Mesendoderm (in vitro differentiated cells): Measurements from ENCODE around the gene RARRES1.

Experiments used
- DNase-seq: peaks from one replicate; pipeline ENCODE4 v3.0.0; 2013
- H2AK5ac ChIP-seq: 2 replicates; pipeline ENCODE4 v1.6.1; 2013; ENCODE audit warnings: low read length, inconsistent platforms
- H2BK120ac ChIP-seq: 2 replicates; pipeline ENCODE4 v1.6.1; 2013; ENCODE audit warnings: low read depth, mild to moderate bottlenecking, low read length, moderate library complexity, mixed read lengths
- H2BK15ac ChIP-seq: replicated peaks from 2 replicates; pipeline ENCODE4 v1.6.1; 2013; ENCODE audit warnings: low read depth, mild to moderate bottlenecking, moderate library complexity
- H2BK5ac ChIP-seq: 2 replicates; pipeline ENCODE4 v1.6.1; 2013; ENCODE audit warnings: low read length, inconsistent platforms
- H3K18ac ChIP-seq: 2 replicates; pipeline ENCODE4 v1.6.1; 2013; ENCODE audit warnings: mild to moderate bottlenecking, low read length, mixed read lengths
- H3K23ac ChIP-seq: one replicate; pipeline ENCODE4 v1.6.1; 2013; ENCODE audit warnings: low read length
- H3K27ac ChIP-seq: 2 replicates; pipeline ENCODE4 v1.5.1; 2013; ENCODE audit warnings: low read depth, mild to moderate bottlenecking, inconsistent platforms, low read length, moderate library complexity
- H3K27me3 ChIP-seq: 2 replicates; pipeline ENCODE4 v1.6.1; 2013; ENCODE audit warnings: low read length, control low read depth, mild to moderate bottlenecking, inconsistent platforms; ENCODE audit not compliant: insufficient read depth, poor library complexity
- H3K36me3 ChIP-seq: 2 replicates; pipeline ENCODE4 v1.6.1; 2013; ENCODE audit warnings: low read length, inconsistent platforms; ENCODE audit not compliant: control insufficient read depth, insufficient read depth
- H3K4ac ChIP-seq: one replicate; pipeline ENCODE4 v1.6.1; 2013; ENCODE audit warnings: low read depth, mild to moderate bottlenecking, low read length, moderate library complexity
- H3K4me1 ChIP-seq: 2 replicates; pipeline ENCODE4 v1.6.1; 2013; ENCODE audit warnings: low read depth, low read length, inconsistent platforms; ENCODE audit not compliant: control insufficient read depth
- H3K4me2 ChIP-seq: 2 replicates; pipeline ENCODE4 v1.6.1; 2013; ENCODE audit warnings: low read length
- H3K4me3 ChIP-seq: 2 replicates; pipeline ENCODE4 v1.5.1; 2013; ENCODE audit warnings: mild to moderate bottlenecking, low read length
- H3K56ac ChIP-seq: one replicate; pipeline ENCODE4 v1.6.1; 2013; ENCODE audit warnings: low read length
- H3K79me1 ChIP-seq: 2 replicates; pipeline ENCODE4 v1.6.1; 2013; ENCODE audit warnings: low read length, inconsistent platforms
- H3K79me2 ChIP-seq: 2 replicates; pipeline ENCODE4 v1.6.1; 2013; ENCODE audit warnings: mild to moderate bottlenecking, low read length; ENCODE audit not compliant: control insufficient read depth, insufficient read depth
- H3K9ac ChIP-seq: 2 replicates; pipeline ENCODE4 v1.6.1; 2013; ENCODE audit warnings: low read length, inconsistent platforms
- H4K5ac ChIP-seq: one replicate; pipeline ENCODE4 v1.6.1; 2013; ENCODE audit warnings: low read length
- H4K8ac ChIP-seq: one replicate; pipeline ENCODE4 v1.6.1; 2013; ENCODE audit warnings: low read depth, mild to moderate bottlenecking, control low read depth, low read length, moderate library complexity
- WGBS: extraction: QIAGEN DNeasy Blood & Tissue Kit; methylation state at CpG from one replicate; pipeline ENCODE4 v1.1.7; 2013; ENCODE audit warnings: low lambda C conversion rate, missing lambda C conversion rate; ENCODE audit not compliant: insufficient coverage; ENCODE audit errors: extremely low coverage; 5-methylcytosine and 5-hydroxymethylcytosine counted together

Gene RARRES1

GRCh38 chr3:158663246-158663645 is 69.0 kb downstream of the RARRES1 start:
- Histone ChIP-seq H4K8ac (no peak overlapping the region), H2AK5ac (no peak overlapping the region), H2BK15ac (no peak overlapping the region), H3K79me2 (no peaks in the 10 kb centered on the region), H3K27me3 (no peaks in the 10 kb centered on the region), H2BK120ac (no peak overlapping the region), H2BK5ac (no peak overlapping the region), H3K4ac (no peak overlapping the region), H3K56ac (no peak overlapping the region), H3K23ac (no peak overlapping the region), H3K79me1 (no peaks in the 10 kb centered on the region), H3K27ac (no peak overlapping the region), H3K9ac (no peak overlapping the region), H3K4me2 (no peak overlapping the region), H3K4me3 (no peak overlapping the region), H3K18ac (no peak overlapping the region), H4K5ac (no peak overlapping the region), H3K36me3 (no peaks in the 10 kb centered on the region), H3K4me1 (no peaks in the 10 kb centered on the region)
- DNase-seq, result no peak
- no CpG with 5 or more reads among the region's 1 CpG for WGBS

- Histone ChIP-seq H3K4me2 (no peak overlapping the region), H3K27ac (no peak overlapping the region), H3K36me3 (no peaks in the 10 kb centered on the region), H3K56ac (no peak overlapping the region), H3K9ac (no peak overlapping the region), H3K4ac (no peak overlapping the region), H4K5ac (no peak overlapping the region), H3K4me3 (no peak overlapping the region), H4K8ac (no peak overlapping the region), H3K27me3 (no peaks in the 10 kb centered on the region), H3K18ac (no peak overlapping the region), H3K4me1 (no peaks in the 10 kb centered on the region), H3K79me2 (no peaks in the 10 kb centered on the region), H3K79me1 (no peaks in the 10 kb centered on the region), H2AK5ac (no peak overlapping the region), H3K23ac (no peak overlapping the region), H2BK120ac (no peak overlapping the region), H2BK5ac (no peak overlapping the region), H2BK15ac (no peak overlapping the region)
- no CpG with 5 or more reads among the region's 4 CpGs for WGBS
- no peak for DNase-seq
Measured at GRCh38 chr3:158660711-158661110, 71.5 kb downstream of the RARRES1 start.

GRCh38 chr3:158659454-158660237 is 72.6 kb downstream of the RARRES1 start:
- Histone ChIP-seq H3K27ac (no peak overlapping the region), H3K79me1 (no peaks in the 10 kb centered on the region), H3K9ac (no peak overlapping the region), H3K36me3 (no peaks in the 10 kb centered on the region), H3K79me2 (no peaks in the 10 kb centered on the region), H3K56ac (no peak overlapping the region), H4K8ac (no peak overlapping the region), H2BK120ac (no peak overlapping the region), H4K5ac (no peak overlapping the region), H3K4ac (no peak overlapping the region), H2BK5ac (no peak overlapping the region), H3K4me1 (no peaks in the 10 kb centered on the region), H3K4me2 (no peak overlapping the region), H2AK5ac (no peak overlapping the region), H3K18ac (no peak overlapping the region), H2BK15ac (no peak overlapping the region), H3K23ac (no peak overlapping the region), H3K4me3 (no peak overlapping the region), H3K27me3 (no peaks in the 10 kb centered on the region)
- peak; percentile 52 for DNase-seq
- WGBS, result no CpG with 5 or more reads among the region's 7 CpGs

- Histone ChIP-seq H2BK5ac (no peak overlapping the region), H3K4me1 (no peaks in the 10 kb centered on the region), H3K4ac (no peak overlapping the region), H4K5ac (no peak overlapping the region), H2BK15ac (no peak overlapping the region), H3K23ac (no peak overlapping the region), H3K36me3 (no peaks in the 10 kb centered on the region), H3K9ac (no peak overlapping the region), H3K27me3 (no peaks in the 10 kb centered on the region), H3K27ac (no peak overlapping the region), H3K4me2 (no peak overlapping the region), H3K18ac (no peak overlapping the region), H2AK5ac (no peak overlapping the region), H3K4me3 (no peak overlapping the region), H2BK120ac (no peak overlapping the region), H4K8ac (no peak overlapping the region), H3K56ac (no peak overlapping the region), H3K79me1 (no peaks in the 10 kb centered on the region), H3K79me2 (no peaks in the 10 kb centered on the region)
- no CpG with 5 or more reads among the region's 7 CpGs for WGBS
- no peak for DNase-seq
Measured at GRCh38 chr3:158658889-158659288, 73.4 kb downstream of the RARRES1 start.

GRCh38 chr3:158652463-158652862 is 79.8 kb downstream of the RARRES1 start:
- H3K23ac ChIP-seq, result no peak overlapping the region
- no peak overlapping the region for H3K27ac ChIP-seq
- H2AK5ac ChIP-seq, result no peak overlapping the region
- no peak overlapping the region for H3K4ac ChIP-seq
- no peak overlapping the region for H3K4me3 ChIP-seq
- no peak overlapping the region for H4K8ac ChIP-seq
- H3K9ac ChIP-seq, result no peak overlapping the region
- H3K4me1 ChIP-seq, result no peaks in the 10 kb centered on the region
- H2BK15ac ChIP-seq, result no peak overlapping the region
- no peak overlapping the region for H3K18ac ChIP-seq
- no peak overlapping the region for H2BK5ac ChIP-seq
- no peak overlapping the region for H3K56ac ChIP-seq
- no peaks in the 10 kb centered on the region for H3K27me3 ChIP-seq
- no peaks in the 10 kb centered on the region for H3K36me3 ChIP-seq
- H3K4me2 ChIP-seq, result no peak overlapping the region
- no peak for DNase-seq
- 100% methylated on average over 2 of the region's 3 CpGs for WGBS
- H3K79me2 ChIP-seq, result no peaks in the 10 kb centered on the region
- H2BK120ac ChIP-seq, result no peak overlapping the region
- H3K79me1 ChIP-seq, result no peaks in the 10 kb centered on the region
- no peak overlapping the region for H4K5ac ChIP-seq

- WGBS, result no CpG with 5 or more reads among the region's 2 CpGs
- Histone ChIP-seq H3K56ac (no peak overlapping the region), H3K4ac (no peak overlapping the region), H3K23ac (no peak overlapping the region), H4K8ac (no peak overlapping the region), H2AK5ac (no peak overlapping the region), H3K4me1 (no peaks in the 10 kb centered on the region), H3K4me2 (no peak overlapping the region), H2BK5ac (no peak overlapping the region), H3K4me3 (no peak overlapping the region), H3K9ac (no peak overlapping the region), H3K79me1 (peaks cover 2% of the 10 kb centered on the region), H3K27me3 (no peaks in the 10 kb centered on the region), H2BK120ac (no peak overlapping the region), H3K27ac (no peak overlapping the region), H3K18ac (no peak overlapping the region), H4K5ac (no peak overlapping the region), H3K36me3 (no peaks in the 10 kb centered on the region), H3K79me2 (no peaks in the 10 kb centered on the region), H2BK15ac (no peak overlapping the region)
- DNase-seq, result no peak
Measured at GRCh38 chr3:158651192-158651591, 81.1 kb downstream of the RARRES1 start.
